ENCODE data around the gene ZNF544.
A peak's percentile ranks its signal among the peaks of the same experiment; 100 is the strongest.

Gene ZNF544

GRCh38 chr19:58212336-58213074, 16.2 kb upstream of the ZNF544 start:
- H3K4me3 ChIP-seq (ENCODE audit: low read length), result no peak overlapping the region
- H3K4me1 ChIP-seq (ENCODE audit: insufficient read depth, low read length), result no peaks in the 10 kb centered on the region
- peaks cover 35% of the 10 kb centered on the region for H3K9me3 ChIP-seq (ENCODE audit: insufficient read depth, low read depth, low read length)
- no peak overlapping the region for H3K27ac ChIP-seq (ENCODE audit: low read depth, low read length)
- H3K36me3 ChIP-seq (ENCODE audit: insufficient read depth, low read length), result peaks cover 68% of the 10 kb centered on the region
- no peak overlapping the region for H3K9ac ChIP-seq (ENCODE audit: low read depth, low read length)
- H3K27me3 ChIP-seq (ENCODE audit: insufficient read depth, low read length), result no peaks in the 10 kb centered on the region
- WGBS, result 97% methylated on average over 17 of the region's 17 CpGs

GRCh38 chr19:58213075-58213369, 15.7 kb upstream of the ZNF544 start:
- Histone ChIP-seq H3K27ac (ENCODE audit: low read depth, low read length) (no peak overlapping the region), H3K9ac (ENCODE audit: low read depth, low read length) (no peak overlapping the region), H3K4me1 (ENCODE audit: insufficient read depth, low read length) (no peaks in the 10 kb centered on the region), H3K36me3 (ENCODE audit: insufficient read depth, low read length) (peaks cover 62% of the 10 kb centered on the region), H3K4me3 (ENCODE audit: low read length) (no peak overlapping the region), H3K9me3 (ENCODE audit: insufficient read depth, low read depth, low read length) (peaks cover 33% of the 10 kb centered on the region), H3K27me3 (ENCODE audit: insufficient read depth, low read length) (no peaks in the 10 kb centered on the region)
- 100% methylated on average over 1 of the region's 1 CpG for WGBS

- no peaks in the 10 kb centered on the region for H3K27me3 ChIP-seq (ENCODE audit: insufficient read depth, low read length)
- H3K9ac ChIP-seq (ENCODE audit: low read depth, low read length), result no peak overlapping the region
- H3K36me3 ChIP-seq (ENCODE audit: insufficient read depth, low read length), result peaks cover 23% of the 10 kb centered on the region
- H3K9me3 ChIP-seq (ENCODE audit: insufficient read depth, low read depth, low read length), result peaks cover 22% of the 10 kb centered on the region
- H3K4me1 ChIP-seq (ENCODE audit: insufficient read depth, low read length), result no peaks in the 10 kb centered on the region
- no peak overlapping the region for H3K4me3 ChIP-seq (ENCODE audit: low read length)
- H3K27ac ChIP-seq (ENCODE audit: low read depth, low read length), result no peak overlapping the region
- 96% methylated on average over 34 of the region's 34 CpGs for WGBS
Observed at GRCh38 chr19:58217069-58217481, 11.6 kb upstream of the ZNF544 start.

- Histone ChIP-seq H3K4me1 (ENCODE audit: insufficient read depth, low read length) (no peaks in the 10 kb centered on the region), H3K9me3 (ENCODE audit: insufficient read depth, low read depth, low read length) (peaks cover 16% of the 10 kb centered on the region)
Observed at GRCh38 chr19:58217607-58218391, 10.9 kb upstream of the ZNF544 start.

GRCh38 chr19:58218899-58219298, 9.8 kb upstream of the ZNF544 start:
- H3K9ac ChIP-seq (ENCODE audit: low read depth, low read length), result no peak overlapping the region
- 69% methylated on average over 9 of the region's 9 CpGs for WGBS
- H3K4me1 ChIP-seq (ENCODE audit: insufficient read depth, low read length), result no peaks in the 10 kb centered on the region
- H3K9me3 ChIP-seq (ENCODE audit: insufficient read depth, low read depth, low read length), result 0 out of 2 replicates have a peak, but pooled peaks cover 6% of the 10 kb centered on the region
- no peak overlapping the region for H3K27ac ChIP-seq (ENCODE audit: low read depth, low read length)
- H3K36me3 ChIP-seq (ENCODE audit: insufficient read depth, low read length), result peaks cover 5% of the 10 kb centered on the region
- H3K27me3 ChIP-seq (ENCODE audit: insufficient read depth, low read length), result no peaks in the 10 kb centered on the region
- H3K4me3 ChIP-seq (ENCODE audit: low read length), result no peak overlapping the region

More at GRCh38 chr19:58217607-58218391, 10.9 kb upstream of the ZNF544 start:
- H3K4me3 ChIP-seq (ENCODE audit: low read length), result no peak overlapping the region
- H3K36me3 ChIP-seq (ENCODE audit: insufficient read depth, low read length), result peaks cover 16% of the 10 kb centered on the region
- no peak overlapping the region for H3K27ac ChIP-seq (ENCODE audit: low read depth, low read length)
- no peaks in the 10 kb centered on the region for H3K27me3 ChIP-seq (ENCODE audit: insufficient read depth, low read length)
- no peak overlapping the region for H3K9ac ChIP-seq (ENCODE audit: low read depth, low read length)
- 93% methylated on average over 25 of the region's 25 CpGs for WGBS

- WGBS, result 11% methylated on average over 23 of the region's 23 CpGs
- H3K27ac ChIP-seq (ENCODE audit: low read depth, low read length), result peak overlapping the region; percentile 95
- H3K9ac ChIP-seq (ENCODE audit: low read depth, low read length), result peak overlapping the region; percentile 96
- H3K36me3 ChIP-seq (ENCODE audit: insufficient read depth, low read length), result peaks cover 33% of the 10 kb centered on the region
- H3K4me1 ChIP-seq (ENCODE audit: insufficient read depth, low read length), result peaks cover 9% of the 10 kb centered on the region; the same call in 1 of the 2 replicates
- H3K9me3 ChIP-seq (ENCODE audit: insufficient read depth, low read depth, low read length), result no peaks in the 10 kb centered on the region
- no peaks in the 10 kb centered on the region for H3K27me3 ChIP-seq (ENCODE audit: insufficient read depth, low read length)
- peak overlapping the region; percentile 90 for H3K4me3 ChIP-seq (ENCODE audit: low read length)
Observed at GRCh38 chr19:58227964-58228584, 640 bp upstream of the ZNF544 start.

- Histone ChIP-seq H3K9me3 (ENCODE audit: insufficient read depth, low read depth, low read length) (no peaks in the 10 kb centered on the region), H3K4me1 (ENCODE audit: insufficient read depth, low read length) (peaks cover 9% of the 10 kb centered on the region; the same call in 1 of the 2 replicates), H3K4me3 (ENCODE audit: low read length) (peak overlapping the region; percentile 90), H3K27me3 (ENCODE audit: insufficient read depth, low read length) (no peaks in the 10 kb centered on the region), H3K36me3 (ENCODE audit: insufficient read depth, low read length) (peaks cover 45% of the 10 kb centered on the region), H3K27ac (ENCODE audit: low read depth, low read length) (peak overlapping the region; percentile 95), H3K9ac (ENCODE audit: low read depth, low read length) (peak overlapping the region; percentile 96)
- WGBS, result 5% methylated on average over 13 of the region's 13 CpGs
Observed at GRCh38 chr19:58229255-58229639, 533 bp downstream of the ZNF544 start.

- Histone ChIP-seq H3K36me3 (ENCODE audit: insufficient read depth, low read length) (peaks cover 94% of the 10 kb centered on the region), H3K9me3 (ENCODE audit: insufficient read depth, low read depth, low read length) (no peaks in the 10 kb centered on the region), H3K9ac (ENCODE audit: low read depth, low read length) (no peak overlapping the region), H3K4me3 (ENCODE audit: low read length) (no peak overlapping the region), H3K27me3 (ENCODE audit: insufficient read depth, low read length) (no peaks in the 10 kb centered on the region), H3K27ac (ENCODE audit: low read depth, low read length) (no peak overlapping the region), H3K4me1 (ENCODE audit: insufficient read depth, low read length) (no peaks in the 10 kb centered on the region)
- 90% methylated on average over 10 of the region's 10 CpGs for WGBS
Observed at GRCh38 chr19:58237324-58237723, 8.6 kb downstream of the ZNF544 start.

- no peak overlapping the region for H3K4me3 ChIP-seq (ENCODE audit: low read length)
- H3K36me3 ChIP-seq (ENCODE audit: insufficient read depth, low read length), result peaks cover 98% of the 10 kb centered on the region
- H3K9ac ChIP-seq (ENCODE audit: low read depth, low read length), result no peak overlapping the region
- H3K27ac ChIP-seq (ENCODE audit: low read depth, low read length), result no peak overlapping the region
- peaks cover 32% of the 10 kb centered on the region for H3K9me3 ChIP-seq (ENCODE audit: insufficient read depth, low read depth, low read length)
- H3K4me1 ChIP-seq (ENCODE audit: insufficient read depth, low read length), result no peaks in the 10 kb centered on the region
- H3K27me3 ChIP-seq (ENCODE audit: insufficient read depth, low read length), result no peaks in the 10 kb centered on the region
- 95% methylated on average over 6 of the region's 6 CpGs for WGBS
Observed at GRCh38 chr19:58243351-58243750, 14.6 kb downstream of the ZNF544 start.

GRCh38 chr19:58248886-58249285, 20.2 kb downstream of the ZNF544 start:
- Histone ChIP-seq H3K9me3 (ENCODE audit: insufficient read depth, low read depth, low read length) (peaks cover 88% of the 10 kb centered on the region), H3K27ac (ENCODE audit: low read depth, low read length) (no peak overlapping the region), H3K27me3 (ENCODE audit: insufficient read depth, low read length) (no peaks in the 10 kb centered on the region), H3K4me1 (ENCODE audit: insufficient read depth, low read length) (no peaks in the 10 kb centered on the region), H3K9ac (ENCODE audit: low read depth, low read length) (no peak overlapping the region), H3K36me3 (ENCODE audit: insufficient read depth, low read length) (peaks cover 100% of the 10 kb centered on the region), H3K4me3 (ENCODE audit: low read length) (peak overlapping the region; percentile 2; the same call in 1 of the 2 replicates)
- WGBS, result 96% methylated on average over 2 of the region's 3 CpGs

- WGBS, result 94% methylated on average over 2 of the region's 2 CpGs
- H3K9ac ChIP-seq (ENCODE audit: low read depth, low read length), result no peak overlapping the region
- no peaks in the 10 kb centered on the region for H3K4me1 ChIP-seq (ENCODE audit: insufficient read depth, low read length)
- H3K27me3 ChIP-seq (ENCODE audit: insufficient read depth, low read length), result no peaks in the 10 kb centered on the region
- H3K36me3 ChIP-seq (ENCODE audit: insufficient read depth, low read length), result peaks cover 99% of the 10 kb centered on the region
- H3K9me3 ChIP-seq (ENCODE audit: insufficient read depth, low read depth, low read length), result peaks cover 96% of the 10 kb centered on the region
- peak overlapping the region; percentile 37 for H3K4me3 ChIP-seq (ENCODE audit: low read length)
- H3K27ac ChIP-seq (ENCODE audit: low read depth, low read length), result no peak overlapping the region
Observed at GRCh38 chr19:58252102-58252685, 23.5 kb downstream of the ZNF544 start.
